ENCODE results near the gene GRAMD1B. TPM values are rescaled to one million over a fixed set of nuclear protein-coding genes. Genes with fewer than 3 reads are reported as not detected.

The GRAMD1B gene
- total RNA-seq, 2 experiments from 2014 or later = 36.8 to 39.0 TPM

DNA sequence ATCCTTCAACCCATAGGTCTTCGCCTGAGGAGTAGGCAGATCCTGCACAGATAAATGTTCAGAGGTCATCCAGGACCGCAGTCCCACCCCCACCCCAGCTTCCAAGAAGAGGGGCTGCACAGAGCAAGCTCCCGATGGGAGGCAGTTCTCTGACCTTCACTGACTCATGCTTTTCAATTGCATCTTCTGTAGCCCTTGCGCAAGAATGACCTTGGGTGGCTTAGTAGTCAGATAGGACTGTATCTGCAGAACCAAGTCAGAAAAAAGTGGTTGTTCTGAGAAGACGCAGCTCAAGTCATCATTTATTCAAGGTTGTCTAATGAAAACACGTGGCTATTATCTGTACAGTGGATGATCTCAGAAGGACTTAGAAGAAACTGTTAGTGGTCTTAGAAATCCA is 16.4 kb upstream of the GRAMD1B start:
- H3K4me3 Mint-ChIP-seq = no peak overlapping the region
- H3K27ac Mint-ChIP-seq = no peak overlapping the region
- intact Hi-C loops (cut with micrococcal nuclease) = no loop called here
- no peaks in the 10 kb centered on the region for H3K36me3 Mint-ChIP-seq
- DNase-seq = no peak
- ChIA-PET CTCF (interaction anchor here (1.1 kb wide), 1 partner anchor 17 kb away, joined by 3 read pairs; no protein-coding TSS in a partner anchor), POLR2A (no interaction called here)
- peaks cover 6% of the 10 kb centered on the region for H3K27me3 Mint-ChIP-seq
- H3K4me1 Mint-ChIP-seq (ENCODE audit: low read depth) = no peaks in the 10 kb centered on the region
- H3K9me3 Mint-ChIP-seq = no peaks in the 10 kb centered on the region

DNA sequence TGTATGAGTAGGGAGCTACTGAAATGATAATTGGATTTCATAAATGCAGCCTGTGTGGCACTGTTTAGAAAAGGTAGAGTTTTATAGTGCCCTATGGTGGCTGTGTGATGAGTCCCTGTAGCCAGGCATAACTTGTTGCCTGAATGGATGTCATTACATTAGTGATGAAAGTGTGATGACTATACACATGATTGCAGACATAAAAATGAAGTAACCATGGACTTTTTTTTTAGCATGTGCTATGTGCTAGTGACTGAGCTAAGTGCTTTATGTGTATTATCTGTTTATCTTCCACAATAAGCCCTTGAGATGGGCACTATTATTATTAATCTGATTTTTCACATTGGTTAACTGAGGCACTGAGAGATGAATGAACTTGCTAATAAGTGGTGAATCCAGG is 13.5 kb upstream of the GRAMD1B start:
- H3K4me1 Mint-ChIP-seq (ENCODE audit: low read depth) = no peaks in the 10 kb centered on the region
- H3K36me3 Mint-ChIP-seq = no peaks in the 10 kb centered on the region
- H3K9me3 Mint-ChIP-seq = no peaks in the 10 kb centered on the region
- H3K27ac Mint-ChIP-seq = no peak overlapping the region
- intact Hi-C loops (cut with micrococcal nuclease) = no loop called here
- DNase-seq = no peak
- H3K27me3 Mint-ChIP-seq = peaks cover 4% of the 10 kb centered on the region
- H3K4me3 Mint-ChIP-seq = no peak overlapping the region
- ChIA-PET POLR2A (no interaction called here), CTCF (interaction anchor here (1.1 to 3.3 kb wide), 2 partner anchors 9 to 18 kb away, joined by 3 to 24 read pairs; no protein-coding TSS in a partner anchor)

DNA sequence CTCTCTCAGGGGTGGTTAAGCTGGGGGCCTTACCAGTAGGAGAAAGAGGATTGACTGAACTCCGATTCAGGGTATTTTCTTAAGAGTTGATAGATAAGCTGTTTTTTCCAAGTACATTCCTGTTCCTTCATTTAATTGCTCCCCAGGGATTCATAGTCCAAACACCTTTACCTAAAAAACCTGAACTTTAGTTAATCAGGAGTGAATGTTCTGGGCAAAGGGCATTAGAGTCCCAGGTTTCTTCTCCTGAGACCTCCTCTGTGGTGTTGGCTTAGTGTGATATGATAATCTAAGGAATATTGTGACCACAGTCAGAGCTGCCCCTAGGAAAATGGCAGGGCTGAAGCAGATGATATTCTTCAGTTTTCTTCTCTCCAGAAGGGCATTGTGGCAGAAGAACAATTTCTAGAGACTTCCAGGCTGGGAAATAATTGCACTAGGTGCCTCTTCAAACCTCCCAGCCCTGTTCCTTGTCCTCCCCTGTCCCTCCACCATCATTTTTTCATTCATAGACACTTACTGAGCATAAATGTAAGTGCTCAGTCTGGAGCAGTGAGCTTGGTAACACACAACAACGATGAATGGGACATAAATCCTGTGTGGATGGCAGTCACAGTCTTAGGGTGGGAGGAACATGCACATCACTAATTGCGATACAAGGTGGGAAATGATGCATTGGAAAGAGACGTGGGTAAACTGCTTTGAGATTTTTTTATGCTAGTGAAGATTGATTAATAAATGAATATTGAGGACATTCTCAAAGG is 11.5 kb upstream of the GRAMD1B start:
- CTCF ChIA-PET = interaction anchor here (0.6 to 3.3 kb wide), 3 partner anchors 11 to 158 kb away, joined by 3 to 24 read pairs (median 3); no protein-coding TSS in a partner anchor
- H3K27ac Mint-ChIP-seq = no peak overlapping the region
- DNase-seq = no peak
- intact Hi-C loops (cut with micrococcal nuclease) = no loop called here
- H3K36me3 Mint-ChIP-seq = no peaks in the 10 kb centered on the region
- H3K4me1 Mint-ChIP-seq (ENCODE audit: low read depth) = no peaks in the 10 kb centered on the region
- POLR2A ChIA-PET = no interaction called here
- no peaks in the 10 kb centered on the region for H3K9me3 Mint-ChIP-seq
- H3K4me3 Mint-ChIP-seq = no peak overlapping the region
- peaks cover 9% of the 10 kb centered on the region for H3K27me3 Mint-ChIP-seq

DNA sequence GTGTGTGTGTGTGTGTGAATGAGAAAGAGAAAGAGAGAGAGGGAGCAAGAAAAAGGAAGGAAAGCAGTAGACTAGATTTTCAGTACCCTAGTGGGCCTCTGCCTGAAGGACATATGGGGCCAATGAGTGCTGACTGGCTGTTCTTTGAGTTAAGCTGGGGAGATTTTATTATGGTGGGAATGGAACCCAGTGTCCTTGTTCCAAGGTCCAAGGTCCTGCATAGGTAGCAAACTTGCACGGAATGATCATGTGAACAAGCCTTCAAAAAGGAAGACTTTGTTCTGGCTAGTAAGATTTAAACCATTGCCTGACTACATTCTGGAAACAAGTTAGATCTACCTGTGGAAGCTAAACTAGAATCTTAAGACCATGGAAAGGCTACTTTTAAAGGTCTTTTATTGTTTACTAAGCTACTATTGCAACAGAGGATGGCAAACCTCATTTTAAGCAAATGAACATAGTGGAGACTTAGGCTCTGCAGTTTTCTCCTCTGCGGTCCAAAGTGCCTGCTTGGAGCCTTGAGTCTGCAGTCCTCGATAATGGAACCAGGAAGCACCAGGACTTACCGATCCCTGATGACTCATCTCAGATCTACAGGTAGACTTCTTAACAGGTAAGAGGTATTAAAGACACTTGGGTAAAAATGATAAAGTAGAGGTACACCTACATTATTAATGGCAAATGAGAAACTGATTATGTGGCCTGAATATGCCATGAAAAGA is 10.2 kb upstream of the GRAMD1B start:
- H3K4me3 Mint-ChIP-seq = no peak overlapping the region
- H3K9me3 Mint-ChIP-seq = no peaks in the 10 kb centered on the region
- ChIA-PET POLR2A (no interaction called here), CTCF (no interaction called here)
- intact Hi-C loops (cut with micrococcal nuclease) = no loop called here
- no peaks in the 10 kb centered on the region for H3K36me3 Mint-ChIP-seq
- peaks cover 9% of the 10 kb centered on the region for H3K27me3 Mint-ChIP-seq
- H3K4me1 Mint-ChIP-seq (ENCODE audit: low read depth) = no peaks in the 10 kb centered on the region
- no peak for DNase-seq
- no peak overlapping the region for H3K27ac Mint-ChIP-seq

DNA sequence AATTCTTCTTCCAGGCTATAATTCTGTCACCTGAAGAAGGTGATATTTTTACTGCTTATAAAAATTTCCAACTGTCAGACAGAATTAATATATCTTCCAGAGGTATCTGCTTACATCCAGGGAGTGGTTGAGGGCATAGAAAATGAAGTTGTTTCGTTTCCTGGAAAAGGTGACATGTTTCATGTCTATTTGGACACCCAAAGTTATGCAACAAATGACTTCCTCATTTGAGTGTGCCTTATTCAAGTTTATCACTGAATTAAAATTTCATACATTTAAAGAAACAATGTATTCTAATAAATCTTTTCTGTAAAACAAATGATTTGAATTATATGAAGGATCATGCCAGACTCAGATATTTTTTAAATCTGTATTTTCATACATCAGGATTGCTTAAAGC is 8.5 kb upstream of the GRAMD1B start:
- no peaks in the 10 kb centered on the region for H3K4me1 Mint-ChIP-seq (ENCODE audit: low read depth)
- no peak overlapping the region for H3K27ac Mint-ChIP-seq
- H3K9me3 Mint-ChIP-seq = no peaks in the 10 kb centered on the region
- H3K36me3 Mint-ChIP-seq = no peaks in the 10 kb centered on the region
- DNase-seq = no peak
- ChIA-PET POLR2A (no interaction called here), CTCF (interaction anchor here (0.7 kb wide), 1 partner anchor 14 kb away, joined by 3 read pairs; no protein-coding TSS in a partner anchor)
- peaks cover 9% of the 10 kb centered on the region for H3K27me3 Mint-ChIP-seq
- intact Hi-C loops (cut with micrococcal nuclease) = no loop called here
- no peak overlapping the region for H3K4me3 Mint-ChIP-seq

DNA sequence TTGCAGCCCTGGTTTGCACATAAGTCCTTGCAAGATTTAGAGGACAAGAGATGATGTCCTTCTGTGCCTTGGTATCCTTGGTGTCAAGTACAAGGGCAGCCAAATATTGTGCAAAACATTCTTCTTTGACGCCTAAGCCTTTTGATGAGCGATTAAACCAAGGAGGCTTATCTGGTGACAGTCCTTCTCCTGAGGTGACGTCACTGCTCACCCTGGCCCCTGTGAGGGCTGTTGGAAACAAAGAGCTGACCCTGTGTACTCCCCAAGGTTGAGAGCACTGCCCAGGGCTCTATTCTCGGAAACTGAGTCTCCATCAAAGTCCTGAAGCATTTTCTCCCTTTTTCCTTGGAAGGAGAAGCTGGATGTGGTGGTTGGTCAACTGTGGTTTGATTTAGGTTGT is 4.7 kb upstream of the GRAMD1B start:
- no peaks in the 10 kb centered on the region for H3K36me3 Mint-ChIP-seq
- no peak for DNase-seq
- ChIA-PET CTCF (interaction anchor here (1.5 kb wide), 1 partner anchor 53 kb away, joined by 4 read pairs; no protein-coding TSS in a partner anchor), POLR2A (no interaction called here)
- intact Hi-C loops (cut with micrococcal nuclease) = no loop called here
- H3K27me3 Mint-ChIP-seq = peaks cover 5% of the 10 kb centered on the region
- peaks cover 9% of the 10 kb centered on the region for H3K4me1 Mint-ChIP-seq (ENCODE audit: low read depth)
- no peak overlapping the region for H3K27ac Mint-ChIP-seq
- no peaks in the 10 kb centered on the region for H3K9me3 Mint-ChIP-seq
- H3K4me3 Mint-ChIP-seq = no peak overlapping the region

DNA sequence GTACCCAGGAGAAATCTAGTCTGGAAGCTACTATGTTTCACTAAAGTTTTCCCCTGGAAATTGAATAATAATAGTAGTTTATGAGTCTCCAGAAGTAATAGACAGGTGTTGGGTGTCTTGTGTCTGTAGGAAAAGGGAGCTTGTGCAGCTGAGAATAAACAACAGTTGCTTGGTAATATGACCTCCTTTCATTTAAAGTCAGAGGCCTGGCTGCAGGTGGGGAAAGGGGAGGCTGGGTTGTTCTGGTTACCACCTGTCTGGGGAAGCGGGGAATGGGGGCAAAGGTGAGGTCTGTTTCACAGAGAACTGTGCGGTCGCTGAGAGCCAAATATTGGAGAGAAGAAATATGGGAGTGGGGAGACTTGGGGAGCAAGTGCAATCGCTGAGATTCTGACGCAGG is 3.3 kb upstream of the GRAMD1B start:
- H3K4me3 Mint-ChIP-seq = no peak overlapping the region
- no peak overlapping the region for H3K27ac Mint-ChIP-seq
- CTCF ChIA-PET = interaction anchor here (0.7 to 1.5 kb wide), 4 partner anchors 8 to 149 kb away, joined by 3 to 4 read pairs (median 3); no protein-coding TSS in a partner anchor
- peaks cover 5% of the 10 kb centered on the region for H3K27me3 Mint-ChIP-seq
- intact Hi-C loops (cut with micrococcal nuclease) = no loop called here
- H3K36me3 Mint-ChIP-seq = peaks cover 2% of the 10 kb centered on the region
- DNase-seq = no peak
- H3K9me3 Mint-ChIP-seq = no peaks in the 10 kb centered on the region
- H3K4me1 Mint-ChIP-seq (ENCODE audit: low read depth) = peaks cover 13% of the 10 kb centered on the region
- POLR2A ChIA-PET = no interaction called here

DNA sequence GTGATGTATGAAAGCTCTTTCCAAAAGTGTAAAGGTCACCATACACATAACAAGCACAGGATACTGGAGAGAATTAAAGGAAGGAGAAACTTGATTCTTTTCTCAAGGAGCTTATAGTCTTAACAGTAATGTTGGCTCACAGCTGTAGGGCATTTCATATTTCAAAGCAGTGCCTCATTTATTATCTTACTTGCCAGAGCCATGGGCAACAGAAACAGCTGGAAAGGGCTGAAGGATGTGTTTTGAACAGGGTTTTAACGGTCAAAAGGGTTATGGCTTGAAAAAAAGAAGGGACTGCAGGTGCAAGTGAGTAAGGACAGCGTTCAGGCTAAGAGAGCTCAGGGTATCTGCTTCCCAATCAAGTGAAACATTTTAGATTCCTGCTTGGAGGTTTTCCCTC is 2.7 kb upstream of the GRAMD1B start:
- Mint-ChIP-seq H3K4me1 (ENCODE audit: low read depth) (peaks cover 18% of the 10 kb centered on the region), H3K27ac (no peak overlapping the region), H3K36me3 (peaks cover 6% of the 10 kb centered on the region), H3K27me3 (peaks cover 5% of the 10 kb centered on the region), H3K4me3 (no peak overlapping the region), H3K9me3 (no peaks in the 10 kb centered on the region)
- POLR2A ChIA-PET = interaction anchor here (1.1 kb wide), 1 partner anchor 12 kb away, joined by 3 read pairs; no protein-coding TSS in a partner anchor
- intact Hi-C loops (cut with micrococcal nuclease) = no loop called here
- CTCF ChIA-PET = interaction anchor here (0.7 to 1.5 kb wide), 5 partner anchors 8 to 150 kb away, joined by 3 to 7 read pairs (median 3); no protein-coding TSS in a partner anchor
- no peak for DNase-seq

DNA sequence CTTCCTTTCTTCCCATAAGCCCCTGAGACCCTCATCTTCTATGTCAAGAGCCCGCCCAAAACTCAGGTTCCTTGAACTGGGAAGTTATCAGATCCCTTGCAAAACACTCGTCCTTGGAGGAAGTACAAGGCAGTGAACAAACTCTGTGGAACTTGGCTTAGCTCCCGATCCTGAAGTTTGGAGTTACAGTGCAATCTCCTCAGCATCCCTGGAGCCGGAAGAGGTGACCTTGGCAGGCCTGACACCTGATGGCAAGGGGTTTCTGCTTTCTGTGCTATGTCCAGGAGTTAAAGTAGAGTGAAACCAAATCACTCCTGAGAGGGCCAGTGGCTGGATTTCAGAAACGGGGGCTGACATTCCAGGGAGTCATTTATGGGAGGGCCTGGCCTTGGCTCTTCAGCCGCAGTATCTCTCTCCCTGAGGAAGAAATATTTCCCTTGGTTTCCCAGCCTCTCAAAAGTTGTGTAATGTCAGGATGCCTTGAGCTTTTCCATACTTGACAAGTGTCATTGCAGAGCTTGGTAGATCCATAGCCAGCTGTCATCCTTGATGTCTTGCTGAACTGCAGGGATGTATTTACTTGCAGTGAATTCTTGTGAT is 1.9 kb upstream of the GRAMD1B start:
- intact Hi-C loops (cut with micrococcal nuclease) = no loop called here
- DNase-seq = no peak
- ChIA-PET POLR2A (interaction anchor here (1.1 kb wide), 1 partner anchor 11 kb away, joined by 3 read pairs; no protein-coding TSS in a partner anchor), CTCF (interaction anchor here (0.9 to 1.6 kb wide), 4 partner anchors 10 to 21 kb away, joined by 3 to 7 read pairs (median 3); no protein-coding TSS in a partner anchor)
- Mint-ChIP-seq H3K36me3 (peaks cover 11% of the 10 kb centered on the region), H3K4me1 (ENCODE audit: low read depth) (peaks cover 24% of the 10 kb centered on the region), H3K27me3 (peaks cover 2% of the 10 kb centered on the region), H3K9me3 (no peaks in the 10 kb centered on the region), H3K4me3 (no peak overlapping the region), H3K27ac (no peak overlapping the region)

DNA sequence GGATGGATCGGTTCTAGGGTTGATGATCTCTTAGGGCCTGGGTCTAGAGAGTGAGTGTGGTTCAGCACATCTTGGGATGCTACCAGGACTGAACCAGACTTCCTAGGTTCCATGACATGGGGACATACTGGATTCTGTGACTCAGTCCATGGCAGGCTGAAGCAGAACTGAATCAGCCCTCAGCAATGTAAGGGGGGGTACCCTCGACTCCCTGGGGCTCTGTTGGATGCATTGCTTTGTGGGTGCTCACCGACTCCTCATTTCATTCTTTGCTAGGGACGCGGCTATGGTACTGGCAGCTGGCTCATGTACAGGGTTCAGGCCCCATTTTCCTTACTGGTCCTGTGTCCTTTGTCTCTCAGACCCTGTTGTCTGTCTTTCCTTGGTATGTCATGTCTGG is 733 bp upstream of the GRAMD1B start:
- ChIA-PET POLR2A (interaction anchor here (0.8 kb wide), 1 partner anchor 126 kb away, joined by 3 read pairs; no protein-coding TSS in a partner anchor), CTCF (interaction anchor here (1.2 to 1.6 kb wide), 3 partner anchors 9 to 24 kb away, joined by 3 to 12 read pairs (median 3); no protein-coding TSS in a partner anchor)
- peaks cover 33% of the 10 kb centered on the region for H3K4me1 Mint-ChIP-seq (ENCODE audit: low read depth)
- no peaks in the 10 kb centered on the region for H3K9me3 Mint-ChIP-seq
- peak overlapping the region; percentile 85 for H3K4me3 Mint-ChIP-seq
- peak overlapping the region; percentile 82 for H3K27ac Mint-ChIP-seq
- DNase-seq = no peak
- intact Hi-C loops (cut with micrococcal nuclease) = no loop called here
- peaks cover 15% of the 10 kb centered on the region for H3K36me3 Mint-ChIP-seq
- H3K27me3 Mint-ChIP-seq = no peaks in the 10 kb centered on the region

DNA sequence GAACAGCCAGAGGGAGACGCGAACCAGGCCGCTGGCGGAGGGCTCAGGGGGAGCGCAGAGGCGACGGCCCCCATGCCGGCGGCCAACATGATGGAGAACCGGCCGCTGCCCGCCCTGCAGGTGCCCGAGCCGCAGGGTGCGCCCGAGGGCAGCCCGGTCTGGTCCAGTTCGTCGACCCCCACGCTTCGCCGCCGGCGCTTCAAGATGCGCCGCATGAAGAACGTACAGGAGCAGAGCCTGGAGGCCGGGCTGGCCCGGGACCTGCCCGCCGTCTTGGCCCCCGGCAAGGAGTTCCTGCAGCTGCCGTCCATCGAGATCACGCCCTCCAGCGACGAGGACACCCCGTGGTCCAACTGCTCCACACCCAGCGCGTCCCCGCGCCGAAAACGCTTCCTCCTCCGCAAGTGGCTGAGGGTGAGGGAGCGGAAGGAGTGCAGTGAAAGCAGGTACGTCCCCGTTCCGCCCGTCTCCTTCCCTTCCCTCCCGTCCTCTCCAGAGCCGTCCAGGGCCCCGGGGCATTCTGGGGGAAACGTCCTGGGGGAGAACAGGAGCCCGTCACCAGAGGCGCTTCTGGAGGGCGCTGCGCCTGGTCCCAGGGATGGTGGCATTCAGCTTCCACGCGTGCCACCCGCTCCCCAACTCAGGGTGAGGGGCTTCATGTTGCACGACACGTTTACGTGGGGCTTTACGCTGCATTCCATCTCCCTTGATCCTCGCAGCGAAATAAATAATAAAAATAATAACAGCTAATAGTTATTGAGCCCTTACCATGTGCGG is 840 bp downstream of the GRAMD1B start:
- Mint-ChIP-seq H3K27me3 (no peaks in the 10 kb centered on the region), H3K4me3 (peak overlapping the region; percentile 85), H3K36me3 (peaks cover 16% of the 10 kb centered on the region), H3K4me1 (ENCODE audit: low read depth) (peaks cover 42% of the 10 kb centered on the region), H3K27ac (peak overlapping the region; percentile 90), H3K9me3 (no peaks in the 10 kb centered on the region)
- ChIA-PET POLR2A (interaction anchor here (0.6 kb wide), 1 partner anchor 23 kb away, joined by 3 read pairs; no protein-coding TSS in a partner anchor), CTCF (interaction anchor here (0.8 to 6.1 kb wide), 12 partner anchors 15 to 169 kb away, joined by 3 to 54 read pairs (median 4); no protein-coding TSS in a partner anchor)
- DNase-seq = peak; percentile 87
- intact Hi-C loops (cut with micrococcal nuclease) = loop anchor here (1.0 to 5.0 kb wide), 7 partner anchors 23 to 369 kb away; partner anchors contain the start of gene HSPA8
